ENCODE data around the gene STEEP1. TPM values are rescaled to one million over a fixed set of nuclear protein-coding genes. Genes with fewer than 3 reads are reported as not detected.

The STEEP1 gene
- total and polyA plus RNA-seq, 2 of the 13 experiments (the other 11 are each of a cell fraction or from before 2014, with no cell fraction given) = 7.7 to 23.1 TPM

DNA sequence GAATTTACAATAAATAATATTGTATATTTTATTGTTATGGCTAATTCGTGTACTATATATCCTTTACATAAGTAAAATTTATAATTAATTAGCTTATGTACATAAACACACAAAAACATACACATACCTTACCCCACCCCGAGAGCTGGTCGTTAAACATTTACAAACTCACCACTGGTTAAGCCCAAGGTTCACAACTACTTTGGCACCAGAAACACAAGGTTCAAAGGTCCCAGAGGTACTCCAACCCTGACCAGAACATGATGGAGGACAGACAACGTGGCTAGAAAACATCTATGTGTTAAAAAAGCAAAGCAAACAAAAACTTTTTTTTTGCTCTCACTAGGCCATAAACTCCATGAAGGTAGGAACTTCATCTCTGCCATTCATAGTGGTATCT, 59.3 kb downstream of the STEEP1 start:
- no TSS peak for BruUV-seq (replicated peaks)
- CTCF ChIA-PET (ENCODE audit: low intra/inter-chr PET ratio, low total read pairs) = no interaction called here
- TF ChIP-seq, protein P1, sequence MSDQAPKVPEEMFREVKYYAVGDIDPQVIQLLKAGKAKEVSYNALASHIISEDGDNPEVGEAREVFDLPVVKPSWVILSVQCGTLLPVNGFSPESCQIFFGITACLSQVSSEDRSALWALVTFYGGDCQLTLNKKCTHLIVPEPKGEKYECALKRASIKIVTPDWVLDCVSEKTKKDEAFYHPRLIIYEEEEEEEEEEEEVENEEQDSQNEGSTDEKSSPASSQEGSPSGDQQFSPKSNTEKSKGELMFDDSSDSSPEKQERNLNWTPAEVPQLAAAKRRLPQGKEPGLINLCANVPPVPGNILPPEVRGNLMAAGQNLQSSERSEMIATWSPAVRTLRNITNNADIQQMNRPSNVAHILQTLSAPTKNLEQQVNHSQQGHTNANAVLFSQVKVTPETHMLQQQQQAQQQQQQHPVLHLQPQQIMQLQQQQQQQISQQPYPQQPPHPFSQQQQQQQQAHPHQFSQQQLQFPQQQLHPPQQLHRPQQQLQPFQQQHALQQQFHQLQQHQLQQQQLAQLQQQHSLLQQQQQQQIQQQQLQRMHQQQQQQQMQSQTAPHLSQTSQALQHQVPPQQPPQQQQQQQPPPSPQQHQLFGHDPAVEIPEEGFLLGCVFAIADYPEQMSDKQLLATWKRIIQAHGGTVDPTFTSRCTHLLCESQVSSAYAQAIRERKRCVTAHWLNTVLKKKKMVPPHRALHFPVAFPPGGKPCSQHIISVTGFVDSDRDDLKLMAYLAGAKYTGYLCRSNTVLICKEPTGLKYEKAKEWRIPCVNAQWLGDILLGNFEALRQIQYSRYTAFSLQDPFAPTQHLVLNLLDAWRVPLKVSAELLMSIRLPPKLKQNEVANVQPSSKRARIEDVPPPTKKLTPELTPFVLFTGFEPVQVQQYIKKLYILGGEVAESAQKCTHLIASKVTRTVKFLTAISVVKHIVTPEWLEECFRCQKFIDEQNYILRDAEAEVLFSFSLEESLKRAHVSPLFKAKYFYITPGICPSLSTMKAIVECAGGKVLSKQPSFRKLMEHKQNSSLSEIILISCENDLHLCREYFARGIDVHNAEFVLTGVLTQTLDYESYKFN (CRISPR knock-in tag; conservative IDR thresholded peaks at IDR 0.05) = peak; percentile 93
- TF ChIP-seq, protein P2, sequence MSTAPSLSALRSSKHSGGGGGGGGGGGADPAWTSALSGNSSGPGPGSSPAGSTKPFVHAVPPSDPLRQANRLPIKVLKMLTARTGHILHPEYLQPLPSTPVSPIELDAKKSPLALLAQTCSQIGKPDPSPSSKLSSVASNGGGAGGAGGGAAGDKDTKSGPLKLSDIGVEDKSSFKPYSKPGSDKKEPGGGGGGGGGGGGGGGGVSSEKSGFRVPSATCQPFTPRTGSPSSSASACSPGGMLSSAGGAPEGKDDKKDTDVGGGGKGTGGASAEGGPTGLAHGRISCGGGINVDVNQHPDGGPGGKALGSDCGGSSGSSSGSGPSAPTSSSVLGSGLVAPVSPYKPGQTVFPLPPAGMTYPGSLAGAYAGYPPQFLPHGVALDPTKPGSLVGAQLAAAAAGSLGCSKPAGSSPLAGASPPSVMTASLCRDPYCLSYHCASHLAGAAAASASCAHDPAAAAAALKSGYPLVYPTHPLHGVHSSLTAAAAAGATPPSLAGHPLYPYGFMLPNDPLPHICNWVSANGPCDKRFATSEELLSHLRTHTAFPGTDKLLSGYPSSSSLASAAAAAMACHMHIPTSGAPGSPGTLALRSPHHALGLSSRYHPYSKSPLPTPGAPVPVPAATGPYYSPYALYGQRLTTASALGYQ (CRISPR knock-in tag; IDR thresholded peaks at IDR 0.05) = 0 out of 2 replicates have a peak, but pooled peaks have one; percentile 25
- TF ChIP-seq MED1 (CRISPR knock-in tag; IDR thresholded peaks at IDR 0.05) = peak; percentile 63
- 0 out of 2 replicates have a peak, but pooled peaks have one; percentile 47 for TF ChIP-seq DMAP1 (CRISPR knock-in tag; IDR thresholded peaks at IDR 0.05)
- peak; percentile 30; the same call in 1 of the 2 replicates for TF ChIP-seq NR2F6 (IDR thresholded peaks at IDR 0.05)
- TF ChIP-seq NR2F6 (CRISPR knock-in tag; IDR thresholded peaks at IDR 0.05) = peak; percentile 63; the same call in 1 of the 2 replicates
- TF ChIP-seq ZNF589 (CRISPR knock-in tag; conservative IDR thresholded peaks at IDR 0.05) = no peak
- TF ChIP-seq TARDBP (CRISPR knock-in tag; IDR thresholded peaks at IDR 0.05) = no peak
- peak; percentile 86 for TF ChIP-seq HNF4A (CRISPR knock-in tag; IDR thresholded peaks at IDR 0.05)
- TF ChIP-seq POLR2G (IDR thresholded peaks at IDR 0.05; ENCODE audit: low read depth, low read length) = peak; percentile 49
- no peak for TF ChIP-seq NFE2 (CRISPR knock-in tag; IDR thresholded peaks at IDR 0.05)
- TF ChIP-seq, protein P3, sequence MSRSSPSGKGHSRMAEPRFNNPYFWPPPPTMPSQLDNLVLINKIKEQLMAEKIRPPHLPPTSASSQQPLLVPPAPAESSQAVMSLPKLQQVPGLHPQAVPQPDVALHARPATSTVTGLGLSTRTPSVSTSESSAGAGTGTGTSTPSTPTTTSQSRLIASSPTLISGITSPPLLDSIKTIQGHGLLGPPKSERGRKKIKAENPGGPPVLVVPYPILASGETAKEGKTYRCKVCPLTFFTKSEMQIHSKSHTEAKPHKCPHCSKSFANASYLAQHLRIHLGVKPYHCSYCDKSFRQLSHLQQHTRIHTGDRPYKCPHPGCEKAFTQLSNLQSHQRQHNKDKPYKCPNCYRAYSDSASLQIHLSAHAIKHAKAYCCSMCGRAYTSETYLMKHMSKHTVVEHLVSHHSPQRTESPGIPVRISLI (CRISPR knock-in tag; IDR thresholded peaks at IDR 0.05; ENCODE audit: borderline replicate concordance) = 0 out of 2 replicates have a peak, but pooled peaks have one; percentile 34
- TF ChIP-seq RXRB (CRISPR knock-in tag; IDR thresholded peaks at IDR 0.05; ENCODE audit: borderline replicate concordance) = peak; percentile 27; the same call in 1 of the 2 replicates
- 0 out of 2 replicates have a peak, but pooled peaks have one; percentile 34 for TF ChIP-seq BRD4 (CRISPR knock-in tag; IDR thresholded peaks at IDR 0.05)
- peak; percentile 64; the same call in 1 of the 2 replicates for TF ChIP-seq KDM6A (CRISPR knock-in tag; IDR thresholded peaks at IDR 0.05; ENCODE audit: low read depth)
- TF ChIP-seq EP300 (IDR thresholded peaks at IDR 0.05; ENCODE audit: low read depth in 2 of 2, low read length in 2 of 2) = peak in 1 of 2 experiments; percentile 23; a peak in 1 of 4 replicates
- TF ChIP-seq EP300 (CRISPR knock-in tag; IDR thresholded peaks at IDR 0.05; ENCODE audit: borderline replicate concordance) = no peak
- TF ChIP-seq MAX (IDR thresholded peaks at IDR 0.05) = peak; percentile 55; the same call in 1 of the 2 replicates
- 0 out of 2 replicates have a peak, but pooled peaks have one; percentile 32 for TF ChIP-seq POLR2AphosphoS5 (IDR thresholded peaks at IDR 0.05; ENCODE audit: low read depth, low read length)
- TF ChIP-seq ZNF644 (CRISPR knock-in tag; IDR thresholded peaks at IDR 0.05; ENCODE audit: low read depth) = 0 out of 2 replicates have a peak, but pooled peaks have one; percentile 42

More for the DNA sequence above, 59.3 kb downstream of the STEEP1 start:
- H3K4me2 ChIP-seq (ENCODE audit: low read depth, low read length) = no peak overlapping the region; the same call in 1 of the 2 replicates
- H3K27ac ChIP-seq (ENCODE audit: extremely low read length, insufficient read depth, low read length) = peak overlapping the region; percentile 67
- DNase-seq (ENCODE audit: low spot score) = peak; percentile 90
- ATAC-seq = peak; percentile 77
- no peak overlapping the region for H2AFZ ChIP-seq (ENCODE audit: low read length)
- in situ Hi-C loops (cut with HindIII; ENCODE audit: extremely low pct_ligation_motif_present, low pct_unique_long_range_greater_than_20kb) (loop anchor here (25.0 kb wide), 1 partner anchor 231 kb away; no protein-coding TSS in a partner anchor), intact Hi-C loops (cut with micrococcal nuclease; ENCODE audit: unreplicated experiment) (no loop called here)
- H3K4me1 ChIP-seq (ENCODE audit: insufficient read depth, low read length) = peaks cover 64% of the 10 kb centered on the region
- H3K27me3 ChIP-seq (ENCODE audit: control insufficient read depth in 1 of 2, insufficient read depth in 2 of 2, low read length in 2 of 2) = no peaks in the 10 kb centered on the region
- H3K9ac ChIP-seq (ENCODE audit: insufficient read depth, low read depth, low read length) = no peak overlapping the region
- POLR2A ChIA-PET = interaction anchor here (0.6 to 3.2 kb wide), 9 partner anchors 10 to 286 kb away, joined by 3 to 27 read pairs (median 4); partner anchors contain the start of genes RPL39, SLC25A5 and UBE2A
- peak; percentile 97 for FAIRE-seq
- no peak overlapping the region for H3K4me3 ChIP-seq (replicated peaks in 1 of 3; ENCODE audit: insufficient read depth in 1 of 3, low read depth in 2 of 3, low read length in 3 of 3)
- H3K36me3 ChIP-seq (replicated peaks in 1 of 2; ENCODE audit: control insufficient read depth in 1 of 2, insufficient read depth in 2 of 2, low read length in 2 of 2) = no peaks in the 10 kb centered on the region
- no peaks in the 10 kb centered on the region for H3K9me3 ChIP-seq (ENCODE audit: low read length)
- no peaks in the 10 kb centered on the region for H4K20me1 ChIP-seq (ENCODE audit: insufficient read depth, low read length)
- H3K79me2 ChIP-seq (ENCODE audit: insufficient read depth, low read length) = no peaks in the 10 kb centered on the region
- 3% methylated on average over 4 of the region's 4 CpGs for WGBS (ENCODE audit: low lambda C conversion rate)

Measured in HepG2 (cell line).